ENCODE measurements around the gene LYST. TPM values are rescaled to one million over a fixed set of nuclear protein-coding genes. Genes with fewer than 3 reads are reported as not detected.

LYST gene
- total and polyA plus RNA-seq, 2 of the 8 experiments (the other 6 are each of a cell fraction or from before 2014, with no cell fraction given) = 0.29 to 0.58 TPM

DNA sequence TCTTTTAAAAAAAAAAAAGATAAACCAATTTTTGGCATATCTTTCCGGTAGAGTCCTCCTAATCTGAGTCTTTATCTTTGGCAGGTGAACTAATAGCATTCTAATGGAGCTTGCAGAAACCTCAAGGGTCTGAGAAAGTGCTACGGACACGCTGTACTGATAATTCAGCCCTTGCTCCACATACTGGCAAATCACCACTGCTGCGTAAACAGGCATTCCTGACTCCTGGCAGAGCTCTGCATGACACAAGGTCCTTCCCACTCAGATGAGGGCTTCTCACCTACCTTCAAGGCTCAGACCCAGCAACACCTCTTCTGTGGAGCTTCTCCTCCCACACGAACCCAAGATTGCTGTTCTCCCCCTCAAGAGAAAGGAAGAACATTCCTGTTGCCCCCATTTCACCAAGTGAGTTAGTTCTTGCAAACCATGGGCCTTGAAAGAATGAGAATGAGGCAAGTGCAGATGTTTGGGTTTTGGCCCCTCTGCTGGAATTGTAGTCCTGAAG lies 48.0 kb downstream of the LYST start:
- H4K5ac ChIP-seq (ENCODE audit: insufficient read length, low read depth, low read length) = no peak overlapping the region
- H2BK5ac ChIP-seq (ENCODE audit: low read depth, low read length) = no peak overlapping the region
- no peak overlapping the region for H3K56ac ChIP-seq (replicated peaks; ENCODE audit: insufficient read length, low read depth, low read length)
- H3K79me1 ChIP-seq (ENCODE audit: low read depth, low read length) = no peaks in the 10 kb centered on the region
- no peak overlapping the region for H3K4ac ChIP-seq (replicated peaks; ENCODE audit: insufficient read length, low read depth, low read length)
- no peak overlapping the region for H2AK5ac ChIP-seq (ENCODE audit: low read depth, low read length)
- H2BK15ac ChIP-seq (ENCODE audit: low read length) = no peak overlapping the region
- no peaks in the 10 kb centered on the region for H3K27me3 ChIP-seq (replicated peaks in 1 of 4; ENCODE audit: control insufficient read depth in 3 of 4, extremely low read depth in 1 of 4, insufficient read depth in 3 of 4, low read length in 3 of 4)
- H3K4me1 ChIP-seq (replicated peaks in 1 of 4; ENCODE audit: control insufficient read depth in 3 of 4, insufficient read depth in 4 of 4, low read length in 3 of 4) = peaks cover 0 to 4% (median under 1%) of the 10 kb centered on the region in 4 experiments; a peak in 1 of 7 replicates
- no peaks in the 10 kb centered on the region for H3K36me3 ChIP-seq (ENCODE audit: control insufficient read depth in 2 of 4, insufficient read depth in 4 of 4, low read length in 3 of 4)
- 89% methylated on average over 5 of the region's 5 CpGs; no CpG with 5 or more reads in 1 of the 2 experiments for WGBS, 2 experiments (ENCODE audit: extremely low coverage in 1 of 2, insufficient coverage in 1 of 2, insufficient read length in 1 of 2, insufficient replicate concordance in 2 of 2, low coverage in 1 of 2, low lambda C conversion rate in 2 of 2, missing lambda C conversion rate in 1 of 2)
- H3K4me3 ChIP-seq (ENCODE audit: extremely low read depth in 1 of 4, insufficient read depth in 2 of 4, low read depth in 3 of 4, low read length in 4 of 4) = no peak overlapping the region
- no peak overlapping the region for H3K18ac ChIP-seq (ENCODE audit: extremely low read depth, low read length)
- H3K23ac ChIP-seq (ENCODE audit: insufficient read length) = no peak overlapping the region
- H3K4me2 ChIP-seq (ENCODE audit: insufficient read depth in 1 of 2, low read depth in 2 of 2, low read length in 2 of 2) = no peak overlapping the region
- POLR2A ChIA-PET (ENCODE audit: partially characterized antibody) = interaction anchor here (0.6 kb wide), 2 partner anchors 15 to 24 kb away, joined by 3 read pairs; no protein-coding TSS in a partner anchor
- FAIRE-seq (no peak), DNase-seq (ENCODE audit: low read depth in 1 of 2, low spot score in 2 of 2) (no peak)
- H2AFZ ChIP-seq (ENCODE audit: low read length) = no peak overlapping the region
- H3K9me3 ChIP-seq (ENCODE audit: insufficient read depth in 2 of 2, low read depth in 1 of 2, low read length in 1 of 2) = no peaks in the 10 kb centered on the region
- H2BK120ac ChIP-seq (replicated peaks; ENCODE audit: low read depth, low read length) = no peak overlapping the region
- H4K91ac ChIP-seq (replicated peaks; ENCODE audit: insufficient read length, low read length) = no peak overlapping the region
- no peaks in the 10 kb centered on the region for H3K23me2 ChIP-seq (ENCODE audit: low read depth, low read length)
- no peak overlapping the region for H3K27ac ChIP-seq (ENCODE audit: low read depth, low read length)
- H3K79me2 ChIP-seq (ENCODE audit: control insufficient read depth in 1 of 2, insufficient read depth in 2 of 2, low read length in 2 of 2) = no peaks in the 10 kb centered on the region
- no peak overlapping the region for H3K14ac ChIP-seq (ENCODE audit: insufficient read length)
- no peak overlapping the region for H3K9ac ChIP-seq (replicated peaks in 1 of 4; ENCODE audit: extremely low read depth in 1 of 4, low read depth in 3 of 4, low read length in 3 of 4)
- H2BK20ac ChIP-seq (ENCODE audit: low read length) = no peak overlapping the region
- CTCF ChIA-PET (ENCODE audit: partially characterized antibody) = interaction anchor here (0.9 to 1.0 kb wide), 2 partner anchors 27 to 218 kb away, joined by 3 read pairs; no protein-coding TSS in a partner anchor
- no peak overlapping the region for H2BK12ac ChIP-seq (ENCODE audit: low read depth, low read length)
- H4K8ac ChIP-seq (ENCODE audit: extremely low read depth, insufficient read depth, low read length) = no peak overlapping the region
- no peaks in the 10 kb centered on the region for H4K20me1 ChIP-seq (replicated peaks in 1 of 2; ENCODE audit: control insufficient read depth in 1 of 2, insufficient read depth in 2 of 2, low read length in 2 of 2)
- TF ChIP-seq SP1 (IDR thresholded peaks at IDR 0.05; ENCODE audit: low read depth, low read length) (no peak), GABPA (IDR thresholded peaks at IDR 0.05; ENCODE audit: borderline replicate concordance, insufficient read depth, low read length) (no peak), POLR2AphosphoS5 (IDR thresholded peaks at IDR 0.05; ENCODE audit: low read depth, low read length) (no peak), NANOG (IDR thresholded peaks at IDR 0.05; ENCODE audit: insufficient read depth, low read depth, low read length, poor library complexity, severe bottlenecking) (no peak), JUND (IDR thresholded peaks at IDR 0.05; ENCODE audit: low read length) (no peak), TBP (IDR thresholded peaks at IDR 0.05; ENCODE audit: low read depth, low read length) (no peak), RAD21 (IDR thresholded peaks at IDR 0.05 in 1 of 2, conservative IDR thresholded peaks at IDR 0.05 in 1 of 2; ENCODE audit: low read depth in 2 of 2, low read length in 2 of 2) (no peak), CTBP2 (IDR thresholded peaks at IDR 0.05; ENCODE audit: borderline replicate concordance, insufficient read depth, insufficient read length, low read length) (no peak), BCL11A (IDR thresholded peaks at IDR 0.05; ENCODE audit: low read depth in 2 of 2, low read length in 2 of 2) (no peak), ASH2L (IDR thresholded peaks at IDR 0.05; ENCODE audit: low read length) (no peak)
- TF ChIP-seq, protein P1, sequence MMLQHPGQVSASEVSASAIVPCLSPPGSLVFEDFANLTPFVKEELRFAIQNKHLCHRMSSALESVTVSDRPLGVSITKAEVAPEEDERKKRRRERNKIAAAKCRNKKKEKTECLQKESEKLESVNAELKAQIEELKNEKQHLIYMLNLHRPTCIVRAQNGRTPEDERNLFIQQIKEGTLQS (IDR thresholded peaks at IDR 0.05; ENCODE audit: insufficient read depth, low read depth, low read length) = no peak
- TF ChIP-seq, protein P2, sequence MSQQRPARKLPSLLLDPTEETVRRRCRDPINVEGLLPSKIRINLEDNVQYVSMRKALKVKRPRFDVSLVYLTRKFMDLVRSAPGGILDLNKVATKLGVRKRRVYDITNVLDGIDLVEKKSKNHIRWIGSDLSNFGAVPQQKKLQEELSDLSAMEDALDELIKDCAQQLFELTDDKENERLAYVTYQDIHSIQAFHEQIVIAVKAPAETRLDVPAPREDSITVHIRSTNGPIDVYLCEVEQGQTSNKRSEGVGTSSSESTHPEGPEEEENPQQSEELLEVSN (IDR thresholded peaks at IDR 0.05) = no peak

Data from H1 (cell line).